ENCODE measurements around the gene ANKRD12.

Gene ANKRD12

DNA sequence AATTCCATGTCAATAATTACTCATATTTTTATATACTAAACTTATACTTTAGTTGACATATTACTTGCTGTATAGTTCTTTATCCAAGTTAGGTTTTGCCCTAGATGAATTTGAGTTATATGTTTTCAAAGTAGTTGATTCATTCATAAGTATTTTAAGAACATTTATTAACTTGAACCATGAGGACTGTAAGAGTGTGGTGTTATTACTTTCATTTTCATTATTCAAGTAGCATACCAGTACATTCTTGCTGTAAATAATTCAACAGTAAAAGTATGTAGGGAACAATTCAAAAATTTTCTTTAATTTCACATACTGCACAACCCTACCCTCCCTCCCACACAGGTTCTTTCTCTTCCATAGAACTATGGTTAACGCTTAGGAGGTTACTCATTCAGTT, 75.4 kb downstream of the ANKRD12 start:
- no peak for DNase-seq (ENCODE audit: low spot score)
- in situ Hi-C loops (cut with MboI; ENCODE audit: low pct_unique_long_range_greater_than_20kb, low sequenced_read_pairs, unreplicated experiment): no loop called here

DNA sequence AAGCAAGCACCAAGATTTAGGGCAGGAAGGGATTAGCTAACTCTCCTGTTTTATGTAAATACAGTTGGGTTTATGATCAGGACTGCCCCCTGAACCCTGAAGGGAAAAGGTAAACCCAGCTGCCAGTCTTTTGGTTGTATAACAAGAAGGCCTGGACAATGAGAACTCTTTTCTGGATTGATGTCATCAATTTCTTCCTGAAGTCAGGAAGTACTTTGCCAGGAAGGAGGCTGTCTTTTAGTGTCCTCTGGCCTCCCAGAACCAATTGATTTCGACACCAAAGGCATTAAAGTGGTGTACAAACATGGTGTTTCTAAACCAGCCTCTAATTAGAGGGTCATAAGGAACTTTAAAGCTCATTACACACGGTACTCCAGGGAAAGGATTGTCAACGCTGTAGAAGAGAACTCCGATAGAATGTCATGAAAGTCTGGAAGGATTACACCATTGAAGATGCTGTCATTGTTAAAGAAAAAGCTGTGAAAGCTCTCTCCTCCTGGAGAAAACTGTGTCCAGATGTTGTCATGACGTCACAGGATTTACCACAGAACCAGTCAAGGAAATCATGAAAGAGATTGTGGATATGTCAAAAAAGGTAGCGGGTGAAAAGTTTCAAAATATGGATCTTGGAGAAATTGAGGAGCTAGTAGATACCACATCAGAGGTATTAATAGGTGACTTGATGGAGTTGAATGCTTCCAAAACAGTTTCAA, 78.8 kb downstream of the ANKRD12 start:
- TF ChIP-seq, protein P1, sequence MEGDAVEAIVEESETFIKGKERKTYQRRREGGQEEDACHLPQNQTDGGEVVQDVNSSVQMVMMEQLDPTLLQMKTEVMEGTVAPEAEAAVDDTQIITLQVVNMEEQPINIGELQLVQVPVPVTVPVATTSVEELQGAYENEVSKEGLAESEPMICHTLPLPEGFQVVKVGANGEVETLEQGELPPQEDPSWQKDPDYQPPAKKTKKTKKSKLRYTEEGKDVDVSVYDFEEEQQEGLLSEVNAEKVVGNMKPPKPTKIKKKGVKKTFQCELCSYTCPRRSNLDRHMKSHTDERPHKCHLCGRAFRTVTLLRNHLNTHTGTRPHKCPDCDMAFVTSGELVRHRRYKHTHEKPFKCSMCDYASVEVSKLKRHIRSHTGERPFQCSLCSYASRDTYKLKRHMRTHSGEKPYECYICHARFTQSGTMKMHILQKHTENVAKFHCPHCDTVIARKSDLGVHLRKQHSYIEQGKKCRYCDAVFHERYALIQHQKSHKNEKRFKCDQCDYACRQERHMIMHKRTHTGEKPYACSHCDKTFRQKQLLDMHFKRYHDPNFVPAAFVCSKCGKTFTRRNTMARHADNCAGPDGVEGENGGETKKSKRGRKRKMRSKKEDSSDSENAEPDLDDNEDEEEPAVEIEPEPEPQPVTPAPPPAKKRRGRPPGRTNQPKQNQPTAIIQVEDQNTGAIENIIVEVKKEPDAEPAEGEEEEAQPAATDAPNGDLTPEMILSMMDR (IDR thresholded peaks at IDR 0.05; ENCODE audit: extremely low read depth, insufficient read depth, missing control alignments): no peak
- in situ Hi-C loops (cut with MboI; ENCODE audit: low pct_unique_long_range_greater_than_20kb, low sequenced_read_pairs, unreplicated experiment): no loop called here
- DNase-seq (ENCODE audit: low spot score): no peak

More for the DNA sequence above, 75.4 kb downstream of the ANKRD12 start:
- TF ChIP-seq, protein P1 (IDR thresholded peaks at IDR 0.05; ENCODE audit: extremely low read depth, insufficient read depth, missing control alignments): no peak

DNA sequence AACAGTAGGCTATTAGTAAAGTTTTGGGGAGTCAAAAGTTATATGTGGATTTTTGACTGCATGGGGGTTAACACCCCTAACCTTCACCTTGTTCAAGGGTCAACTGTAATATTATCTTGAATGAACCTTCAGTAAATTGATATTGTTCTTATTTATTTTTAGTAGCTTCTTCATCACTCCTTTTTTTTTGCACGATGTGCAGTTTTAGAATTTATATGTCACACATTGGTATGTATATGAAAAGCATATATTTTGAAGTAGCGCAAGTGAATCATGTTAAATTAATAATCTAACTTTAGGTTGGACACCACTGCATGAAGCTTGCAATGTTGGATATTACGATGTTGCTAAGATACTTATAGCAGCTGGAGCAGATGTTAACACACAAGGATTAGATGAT, 79.9 kb downstream of the ANKRD12 start:
- DNase-seq (ENCODE audit: low spot score): no peak
- TF ChIP-seq, protein P1 (IDR thresholded peaks at IDR 0.05; ENCODE audit: extremely low read depth, insufficient read depth, missing control alignments): no peak
- in situ Hi-C loops (cut with MboI; ENCODE audit: low pct_unique_long_range_greater_than_20kb, low sequenced_read_pairs, unreplicated experiment): no loop called here

DNA sequence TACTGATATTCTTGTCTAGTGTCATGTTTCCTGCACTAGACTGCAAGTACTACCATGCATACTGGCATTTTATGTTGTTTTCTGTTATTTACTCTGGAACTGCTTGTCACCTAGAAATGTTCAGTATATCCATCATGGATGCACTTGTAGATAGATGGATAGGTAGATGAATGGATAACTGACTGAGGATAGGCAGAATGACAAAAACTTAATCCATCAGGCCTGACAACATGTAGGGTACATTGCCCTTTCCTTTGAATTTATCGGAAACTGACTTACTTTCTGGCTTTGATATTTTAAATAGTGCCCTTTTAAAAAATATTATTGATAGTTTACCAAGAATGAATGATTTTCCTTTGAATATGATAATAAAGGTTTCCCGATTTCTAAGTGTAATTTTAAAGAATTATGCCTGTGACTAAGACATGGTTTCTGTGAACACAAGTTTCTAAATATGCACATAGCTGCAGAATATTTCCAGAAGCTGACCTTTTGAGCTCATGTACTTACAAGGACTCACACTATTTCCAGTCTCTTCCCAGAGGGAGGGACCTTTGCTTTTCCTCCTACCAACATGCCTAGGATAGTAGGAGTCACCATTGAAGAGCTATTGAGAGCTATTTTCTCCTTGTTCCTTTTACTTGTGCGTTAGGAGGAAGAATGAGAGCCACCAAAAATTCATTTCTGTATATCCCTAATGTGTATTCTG, 81.3 kb downstream of the ANKRD12 start:
- in situ Hi-C loops (cut with MboI; ENCODE audit: low pct_unique_long_range_greater_than_20kb, low sequenced_read_pairs, unreplicated experiment): no loop called here
- TF ChIP-seq, protein P1 (IDR thresholded peaks at IDR 0.05; ENCODE audit: extremely low read depth, insufficient read depth, missing control alignments): no peak
- DNase-seq (ENCODE audit: low spot score): no peak

DNA sequence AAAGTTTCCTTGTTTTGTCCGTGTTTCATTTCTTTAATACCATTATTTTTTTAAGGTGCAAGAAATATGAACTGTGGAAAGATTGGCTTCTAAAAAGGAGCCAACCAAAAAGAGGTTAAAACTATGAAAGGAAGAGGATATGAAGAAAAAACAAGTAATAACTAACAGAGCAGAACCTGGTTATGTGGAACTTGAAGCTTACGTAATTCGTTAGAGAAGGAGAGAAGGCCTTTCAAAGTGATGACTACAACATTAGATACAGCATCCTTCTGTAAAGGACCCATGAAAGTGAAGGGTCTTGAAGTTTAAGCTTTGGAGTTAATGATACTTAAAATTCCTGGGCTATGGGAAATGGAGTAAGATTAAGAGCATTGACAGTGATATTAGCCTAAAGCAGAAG, 84.5 kb downstream of the ANKRD12 start:
- in situ Hi-C loops (cut with MboI; ENCODE audit: low pct_unique_long_range_greater_than_20kb, low sequenced_read_pairs, unreplicated experiment): no loop called here
- DNase-seq (ENCODE audit: low spot score): no peak
- TF ChIP-seq, protein P1 (IDR thresholded peaks at IDR 0.05; ENCODE audit: extremely low read depth, insufficient read depth, missing control alignments): no peak

DNA sequence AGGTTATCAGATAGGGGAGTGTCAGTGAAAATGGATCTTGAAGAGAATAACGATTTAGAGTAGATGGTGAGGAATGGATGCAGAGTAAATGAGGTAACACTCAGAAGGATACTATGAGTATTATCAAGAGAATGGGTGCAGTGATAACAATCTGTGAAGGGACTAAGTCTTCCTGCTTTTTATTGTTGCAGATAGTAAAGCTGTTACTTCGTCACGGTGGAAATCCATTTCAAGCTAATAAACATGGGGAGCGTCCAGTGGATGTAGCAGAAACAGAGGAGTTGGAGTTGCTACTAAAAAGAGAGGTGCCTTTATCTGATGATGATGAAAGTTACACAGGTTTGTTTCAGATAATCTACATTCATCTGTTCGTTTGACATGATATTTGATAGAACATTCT, 85.1 kb downstream of the ANKRD12 start:
- in situ Hi-C loops (cut with MboI; ENCODE audit: low pct_unique_long_range_greater_than_20kb, low sequenced_read_pairs, unreplicated experiment): no loop called here
- no peak for DNase-seq (ENCODE audit: low spot score)
- TF ChIP-seq, protein P1 (IDR thresholded peaks at IDR 0.05; ENCODE audit: extremely low read depth, insufficient read depth, missing control alignments): no peak

All from GM13977 (cell line).